Endothelial cell of umbilical vein (primary cell): ENCODE data around the gene ATP6V1G2. TPM values are rescaled to one million over a fixed set of nuclear protein-coding genes. Genes with fewer than 3 reads are reported as not detected.

ENCODE experiments used
- BruUV-seq: library from RNA; stranded (reverse); fragments of 400-500 nt; replicated peaks from 2 replicates; lab custom pipeline; 2021; lab: Mats Ljungman, UMichigan
- CTCF ChIA-PET: fragments of 300-600, 350-600 bp; sonication (Branson Sonifier 250); formaldehyde crosslinking; loops from one replicate; lab custom pipeline; 2021; ENCODE audit warnings: antibody characterized with exemption, inconsistent platforms; lab: Charles Lee
- POLR2A ChIA-PET: fragments of 300-600, 350-600 bp; sonication (Branson Sonifier 250); formaldehyde crosslinking; loops from one replicate; lab custom pipeline; 2021; ENCODE audit warnings: antibody characterized with exemption, inconsistent platforms; lab: Charles Lee
- DNase-seq: peaks from one replicate; pipeline ENCODE4 v3.0.0-alpha.2; 2011; ENCODE audit warnings: low read depth, low spot score
- FAIRE-seq: peaks from 2 replicates; lab custom pipeline; 2011; peaks lifted over from hg19 to GRCh38; lab: Jason Lieb, UNC
- H2AFZ ChIP-seq: 2 replicates; pipeline ENCODE4 v1.6.0; 2012; ENCODE audit warnings: low read depth, low read length, control low read depth, inconsistent platforms
- H3K27ac ChIP-seq: 2 replicates; pipeline ENCODE4 v1.5.1; 2011; ENCODE audit warnings: low read depth, mild to moderate bottlenecking, control low read depth, low read length, moderate library complexity; ENCODE audit not compliant: insufficient read depth
- H3K27me3 ChIP-seq, 2 experiments: 2 replicates each; pipeline versions ENCODE4 v1.6.0 to v1.6.1; 2011; ENCODE audit warnings: low read length in 2 of 2, mixed read lengths in 1 of 2; ENCODE audit not compliant: control insufficient read depth in 2 of 2, insufficient read depth in 2 of 2
- H3K36me3 ChIP-seq, 2 experiments: 2 replicates in 1 of 2; 3 replicates in 1 of 2; pipeline ENCODE4 v1.5.1; 2011; ENCODE audit warnings: low read length in 2 of 2, mild to moderate bottlenecking in 1 of 2, moderate library complexity in 1 of 2; ENCODE audit not compliant: control insufficient read depth in 2 of 2, insufficient read depth in 2 of 2; ENCODE audit errors: extremely low read depth in 1 of 2
- H3K4me1 ChIP-seq: 3 replicates; pipeline ENCODE4 v1.5.1; 2011; ENCODE audit warnings: mild to moderate bottlenecking, low read length; ENCODE audit not compliant: control insufficient read depth, insufficient read depth; ENCODE audit errors: extremely low read depth
- H3K4me2 ChIP-seq: 2 replicates; pipeline ENCODE4 v1.6.1; 2011; ENCODE audit warnings: low read length, control low read depth, mixed read lengths; ENCODE audit not compliant: insufficient read depth
- H3K4me3 ChIP-seq, 3 experiments: fragments of 200-600 bp in 1 of 3; sonication (generic), shearing (Covaris generic) in 1 of 3; replicated peaks in 1 of 3; 2 replicates each; pipeline ENCODE4 v1.5.1; 2011 to 2016; ENCODE audit warnings: control low read depth in 3 of 3, low read length in 3 of 3, mild to moderate bottlenecking in 2 of 3, inconsistent platforms in 1 of 3, low read depth in 1 of 3, moderate library complexity in 1 of 3; ENCODE audit not compliant: insufficient read depth in 1 of 3
- H3K79me2 ChIP-seq: 2 replicates; pipeline ENCODE4 v1.6.0; 2012; ENCODE audit warnings: low read length, inconsistent platforms; ENCODE audit not compliant: control insufficient read depth, insufficient read depth
- H3K9ac ChIP-seq: replicated peaks from 2 replicates; pipeline ENCODE3; 2011; ENCODE audit warnings: low read length, control low read depth; ENCODE audit not compliant: insufficient read depth; ENCODE audit errors: extremely low read depth
- H3K9me1 ChIP-seq: replicated peaks from 3 replicates; pipeline ENCODE4 v1.6.0; 2011; ENCODE audit warnings: mild to moderate bottlenecking, low read length; ENCODE audit not compliant: control insufficient read depth, insufficient read depth; ENCODE audit errors: extremely low read depth
- H3K9me3 ChIP-seq: replicated peaks from 2 replicates; pipeline ENCODE4 v1.5.1; 2012; ENCODE audit warnings: low read length, inconsistent platforms; ENCODE audit not compliant: control insufficient read depth, insufficient read depth
- H4K20me1 ChIP-seq: replicated peaks from 2 replicates; pipeline ENCODE3; 2011; ENCODE audit warnings: mild to moderate bottlenecking, low read length; ENCODE audit not compliant: control insufficient read depth, insufficient read depth; ENCODE audit errors: extremely low read depth
- EZH2 ChIP-seq: IDR thresholded peaks from 2 replicates; pipeline ENCODE4 v1.6.1; 2012; ENCODE audit warnings: borderline replicate concordance, low read depth, mild to moderate bottlenecking, moderate library complexity, low read length, inconsistent platforms; ENCODE audit not compliant: severe bottlenecking
- FOS ChIP-seq: IDR thresholded peaks from 2 replicates; pipeline ENCODE4 v1.6.1; 2011; ENCODE audit warnings: mild to moderate bottlenecking, low read length, moderate library complexity, borderline replicate concordance; ENCODE audit not compliant: insufficient read depth
- GATA2 ChIP-seq: IDR thresholded peaks from 2 replicates; pipeline ENCODE4 v1.7.0; 2011; ENCODE audit warnings: low read depth, mild to moderate bottlenecking, moderate library complexity, mixed read lengths, low read length; ENCODE audit not compliant: insufficient read length, insufficient read depth
- JUN ChIP-seq: IDR thresholded peaks from 2 replicates; pipeline ENCODE4 v1.6.1; 2011; ENCODE audit warnings: borderline replicate concordance, low read depth; ENCODE audit not compliant: insufficient read length, insufficient read depth
- MYC ChIP-seq: IDR thresholded peaks from one replicate; pipeline ENCODE4 v1.6.1; 2011; ENCODE audit warnings: mild to moderate bottlenecking, low read depth, low read length
- POLR2A ChIP-seq: IDR thresholded peaks from 2 replicates; pipeline ENCODE4 v1.6.1; 2012; ENCODE audit warnings: low read depth, mild to moderate bottlenecking, control low read depth, low read length
- POLR2AphosphoS5 ChIP-seq: IDR thresholded peaks from 2 replicates; pipeline ENCODE4 v1.6.1; 2012; ENCODE audit warnings: low read depth, mild to moderate bottlenecking, control low read depth, low read length, moderate library complexity; ENCODE audit not compliant: insufficient read depth
- dilution Hi-C: fragments of 300-500 bp; cut with MboI; formaldehyde crosslinking; loops from one replicate; pipeline ENCODE4 v1.15.0; 2019; ENCODE audit warnings: low sequenced_read_pairs; ENCODE audit not compliant: extremely low pct_ligation_motif_present
- intact Hi-C: fragments of 100-400 bp; cut with micrococcal nuclease; formaldehyde crosslinking; loops from one replicate; pipeline ENCODE4 v1.10.0; 2022
- polyA plus RNA-seq, 4 experiments: library from polyadenylated mRNA; depleted of rRNA in 3 of 4; stranded (reverse) in 3 of 4; unstranded in 1 of 4; fragments of >200 nt; gene quantifications; 2 replicates each; pipeline versions ENCODE4 v1.2.1 to v1.2.3, GENCODE V29; 2011 to 2012; ENCODE audit warnings: missing spikeins in 1 of 4
- total RNA-seq: library from RNA; stranded (reverse); gene quantifications from 2 replicates; pipeline ENCODE4 v1.2.3, GENCODE V29; 2021
- TF ChIP-seq, protein P1 (sequence below), 2 donors: IDR thresholded peaks; 1 replicate in 1 of 2; 2 replicates in 1 of 2; pipeline ENCODE4 v1.5.1; 2011; ENCODE audit warnings: low read length in 2 of 2, mild to moderate bottlenecking in 2 of 2, moderate library complexity in 2 of 2, control low read depth in 1 of 2, inconsistent platforms in 1 of 2, low read depth in 1 of 2; ENCODE audit not compliant: insufficient read depth in 1 of 2; ENCODE audit errors: extremely low read depth in 1 of 2
- TF ChIP-seq, protein P2 (sequence below): IDR thresholded peaks from 2 replicates; pipeline ENCODE4 v1.6.1; 2011; ENCODE audit not compliant: insufficient read depth, insufficient read length

ATP6V1G2 gene
- total and polyA plus RNA-seq, 2 donors (not counting 3 experiments of a cell fraction or from before 2014, with no cell fraction given): 0.70 to 0.84 TPM

GRCh38 chr6:31545291-31545690 is 1.1 kb downstream of the ATP6V1G2 start:
- H3K9me1 ChIP-seq: no peaks in the 10 kb centered on the region
- no TSS peak for BruUV-seq
- H3K9ac ChIP-seq: no peak overlapping the region
- no peaks in the 10 kb centered on the region for H4K20me1 ChIP-seq
- H3K79me2 ChIP-seq: peaks cover 23% of the 10 kb centered on the region
- H3K9me3 ChIP-seq: no peaks in the 10 kb centered on the region
- FAIRE-seq: no peak
- H3K27ac ChIP-seq: no peak overlapping the region
- dilution Hi-C loops: no loop called here
- ChIA-PET CTCF (interaction anchor here (1.3 to 31.0 kb wide), 3 partner anchors 43 to 251 kb away, joined by 4 to 1517 read pairs (median 6); partner anchors contain the start of genes LST1, LTB, NCR3 and TNF), POLR2A (no interaction called here)
- no peak for DNase-seq
- TF ChIP-seq, protein P1, sequence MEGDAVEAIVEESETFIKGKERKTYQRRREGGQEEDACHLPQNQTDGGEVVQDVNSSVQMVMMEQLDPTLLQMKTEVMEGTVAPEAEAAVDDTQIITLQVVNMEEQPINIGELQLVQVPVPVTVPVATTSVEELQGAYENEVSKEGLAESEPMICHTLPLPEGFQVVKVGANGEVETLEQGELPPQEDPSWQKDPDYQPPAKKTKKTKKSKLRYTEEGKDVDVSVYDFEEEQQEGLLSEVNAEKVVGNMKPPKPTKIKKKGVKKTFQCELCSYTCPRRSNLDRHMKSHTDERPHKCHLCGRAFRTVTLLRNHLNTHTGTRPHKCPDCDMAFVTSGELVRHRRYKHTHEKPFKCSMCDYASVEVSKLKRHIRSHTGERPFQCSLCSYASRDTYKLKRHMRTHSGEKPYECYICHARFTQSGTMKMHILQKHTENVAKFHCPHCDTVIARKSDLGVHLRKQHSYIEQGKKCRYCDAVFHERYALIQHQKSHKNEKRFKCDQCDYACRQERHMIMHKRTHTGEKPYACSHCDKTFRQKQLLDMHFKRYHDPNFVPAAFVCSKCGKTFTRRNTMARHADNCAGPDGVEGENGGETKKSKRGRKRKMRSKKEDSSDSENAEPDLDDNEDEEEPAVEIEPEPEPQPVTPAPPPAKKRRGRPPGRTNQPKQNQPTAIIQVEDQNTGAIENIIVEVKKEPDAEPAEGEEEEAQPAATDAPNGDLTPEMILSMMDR (IDR thresholded peaks at IDR 0.05; ENCODE audit: extremely low read depth in 1 of 2, insufficient read depth in 1 of 2, low read depth in 1 of 2, low read length in 2 of 2): no peak
- TF ChIP-seq FOS (no peak), GATA2 (no peak), JUN (no peak), MYC (no peak), POLR2AphosphoS5 (no peak), POLR2A (no peak), EZH2 (no peak)
- TF ChIP-seq, protein P2, sequence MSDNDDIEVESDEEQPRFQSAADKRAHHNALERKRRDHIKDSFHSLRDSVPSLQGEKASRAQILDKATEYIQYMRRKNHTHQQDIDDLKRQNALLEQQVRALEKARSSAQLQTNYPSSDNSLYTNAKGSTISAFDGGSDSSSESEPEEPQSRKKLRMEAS: no peak
- H3K4me3 ChIP-seq: no peak overlapping the region
- H3K4me2 ChIP-seq: no peak overlapping the region
- H2AFZ ChIP-seq: no peak overlapping the region
- intact Hi-C loops: loop anchor here (5.0 to 10.0 kb wide), 3 partner anchors 143 to 227 kb away; partner anchors contain the start of genes CLIC1 and MICA
- H3K27me3 ChIP-seq: no peaks in the 10 kb centered on the region
- peaks cover 0 to under 1% of the 10 kb centered on the region in 2 experiments for H3K36me3 ChIP-seq
- H3K4me1 ChIP-seq: peaks cover 22% of the 10 kb centered on the region
